ENCODE measurements around the gene YBEY.
"Not testable (repeated sequence)": the region's sequence is repeated elsewhere in the genome, so short reads cannot be mapped to it uniquely, and the experiment has no call there.

YBEY gene

DNA sequence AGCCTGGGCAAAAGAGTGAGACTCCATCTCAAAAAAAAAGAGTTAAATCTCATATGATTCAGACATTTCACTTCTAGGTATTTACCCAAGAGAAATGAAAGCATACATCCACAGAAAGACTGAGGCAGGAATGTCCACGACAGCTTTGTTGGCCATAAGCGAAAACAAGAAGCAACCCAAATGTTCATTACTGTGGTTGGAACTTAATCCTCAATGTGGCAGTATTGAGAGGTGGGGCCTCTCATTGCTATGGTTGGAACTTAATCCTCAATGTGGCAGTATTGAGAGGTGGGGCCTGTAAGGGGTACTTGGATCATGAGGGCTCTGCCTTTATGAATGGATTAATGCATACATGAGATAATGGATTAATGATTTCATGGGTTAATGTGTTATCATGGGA is 22.3 kb downstream of the YBEY start:
- no peak for DNase-seq

GRCh38 chr21:46310260-46310659 is 24.1 kb downstream of the YBEY start:
- DNase-seq = not testable (repeated sequence)

DNA sequence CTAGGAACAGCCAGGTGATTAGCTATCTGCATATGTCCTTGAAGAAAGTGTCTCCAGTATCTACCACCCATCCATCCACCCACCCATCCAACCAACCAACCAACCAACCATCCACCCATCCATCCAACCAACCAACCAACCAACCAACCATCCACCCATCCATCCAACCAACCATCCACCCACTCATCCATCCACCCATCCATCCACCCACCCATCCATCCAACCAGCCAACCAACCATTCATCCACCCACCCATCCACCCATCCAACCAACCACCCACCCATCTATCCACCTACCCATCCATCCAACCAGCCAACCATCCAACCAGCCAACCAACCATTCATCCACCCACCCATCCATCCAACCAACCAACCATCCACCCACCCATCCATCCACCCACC is 25.4 kb downstream of the YBEY start:
- DNase-seq = no peak

GRCh38 chr21:46312949-46313348 is 26.8 kb downstream of the YBEY start:
- no peak for DNase-seq

GRCh38 chr21:46314441-46315020 is 28.4 kb downstream of the YBEY start:
- DNase-seq = no peak

GRCh38 chr21:46316708-46317324 is 30.7 kb downstream of the YBEY start:
- DNase-seq = no peak

- DNase-seq = no peak
Observed at GRCh38 chr21:46317710-46318463, 31.7 kb downstream of the YBEY start.

- no peak for DNase-seq
Observed at GRCh38 chr21:46318464-46318845, 32.3 kb downstream of the YBEY start.

- no peak for DNase-seq
Observed at GRCh38 chr21:46319186-46319585, 33.0 kb downstream of the YBEY start.

DNA sequence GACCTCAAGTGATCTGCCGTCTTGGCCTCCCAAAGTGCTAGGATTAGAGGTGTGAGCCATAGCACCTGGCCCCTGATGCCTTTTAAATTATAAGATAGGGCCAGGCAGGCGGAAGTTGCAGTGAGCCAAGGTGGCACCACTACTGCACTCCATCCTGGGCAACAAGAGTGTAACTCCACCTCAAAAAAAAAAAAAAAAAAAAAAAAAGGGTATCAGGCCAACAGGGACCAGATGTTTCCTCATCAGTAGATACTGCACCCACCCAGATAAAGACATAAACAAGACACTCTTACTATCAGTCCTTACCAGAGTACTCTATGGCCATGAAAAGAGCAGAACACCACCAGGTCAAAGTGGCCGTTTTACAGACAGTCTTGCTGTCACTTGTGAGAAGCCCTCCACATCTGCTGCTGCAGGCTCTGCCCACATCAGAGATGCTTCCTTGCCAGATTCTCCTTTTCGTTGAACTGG is 34.2 kb downstream of the YBEY start:
- DNase-seq = no peak

- no peak for DNase-seq
Observed at GRCh38 chr21:46322351-46323226, 36.4 kb downstream of the YBEY start.

GRCh38 chr21:46323227-46323709 is 37.1 kb downstream of the YBEY start:
- no peak for DNase-seq

GRCh38 chr21:46323710-46324389 is 37.7 kb downstream of the YBEY start, which contains the start of the genes C21orf58 and PCNT:
C21orf58 (minus strand) TSS chr21:46323870; CDS start chr21:46322738, 1,132 bp downstream.
PCNT (plus strand) TSS chr21:46324156; CDS start chr21:46324229, 73 bp downstream.
- DNase-seq = peak; percentile 98 to 99

DNA sequence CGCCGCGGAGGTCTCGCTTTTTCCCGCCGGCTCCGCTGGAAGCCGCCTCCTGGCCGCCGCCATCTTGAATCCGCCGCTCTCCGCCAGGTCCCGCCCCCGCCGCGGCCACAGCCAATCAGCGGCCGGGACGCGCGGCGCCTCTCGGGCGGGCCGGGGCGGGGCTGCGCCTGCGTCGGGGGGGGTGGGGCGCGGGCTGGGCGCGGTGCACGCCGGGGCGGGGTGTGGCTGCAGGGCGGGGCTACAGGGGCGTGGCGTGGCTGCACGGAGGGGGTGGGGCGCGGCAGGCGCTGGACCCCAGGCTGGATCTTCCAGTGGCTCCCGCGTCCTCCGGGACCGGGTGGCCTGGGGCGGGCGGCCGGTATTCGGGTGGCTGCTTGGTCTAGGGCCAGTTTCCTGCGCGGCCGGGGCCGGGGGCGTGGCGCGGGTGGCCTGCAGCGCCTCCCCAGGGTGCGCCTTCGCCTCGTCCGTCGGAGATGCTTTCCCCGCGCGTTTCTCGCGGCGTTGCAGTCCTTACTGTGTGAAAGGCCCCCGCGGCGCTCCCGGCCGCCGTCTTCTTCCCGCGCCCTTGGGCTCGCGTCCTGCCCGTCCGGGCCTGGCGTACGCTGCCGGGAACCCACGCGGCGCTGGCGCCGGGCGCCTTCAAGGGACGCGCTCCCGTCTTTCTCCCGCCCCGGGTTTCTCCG is 38.4 kb downstream of the YBEY start:
- DNase-seq = peak; percentile 86 to 89

GRCh38 chr21:46325073-46325912 is 39.2 kb downstream of the YBEY start:
- peak; percentile 9 to 36 for DNase-seq

DNA sequence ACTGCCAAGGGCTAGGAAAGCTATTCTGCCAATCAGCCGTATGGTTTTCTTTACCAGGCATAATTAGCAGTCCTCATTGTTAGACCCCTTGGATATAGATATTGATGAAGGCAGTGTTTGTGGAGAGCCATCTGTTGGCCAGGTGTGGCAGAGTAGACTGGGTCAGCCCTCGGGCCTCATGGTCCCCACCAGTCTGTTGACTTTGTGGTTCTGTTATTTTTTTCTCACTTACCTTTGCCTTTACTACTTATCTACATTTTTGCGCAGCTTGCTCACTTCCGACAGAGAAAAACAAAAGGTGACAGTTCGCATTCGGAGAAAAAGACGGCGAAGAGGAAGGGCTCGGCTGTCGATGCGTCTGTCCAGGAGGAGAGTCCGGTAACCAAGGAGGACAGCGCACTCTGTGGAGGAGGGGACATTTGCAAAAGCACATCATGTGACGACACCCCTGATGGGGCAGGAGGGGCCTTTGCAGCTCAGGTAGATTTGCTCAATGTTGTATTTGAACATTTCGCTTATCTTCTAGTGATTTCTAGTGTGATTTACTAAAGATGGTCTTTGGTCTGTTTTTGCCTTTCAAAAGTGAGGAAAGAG is 40.1 kb downstream of the YBEY start:
- DNase-seq = no peak

DNA sequence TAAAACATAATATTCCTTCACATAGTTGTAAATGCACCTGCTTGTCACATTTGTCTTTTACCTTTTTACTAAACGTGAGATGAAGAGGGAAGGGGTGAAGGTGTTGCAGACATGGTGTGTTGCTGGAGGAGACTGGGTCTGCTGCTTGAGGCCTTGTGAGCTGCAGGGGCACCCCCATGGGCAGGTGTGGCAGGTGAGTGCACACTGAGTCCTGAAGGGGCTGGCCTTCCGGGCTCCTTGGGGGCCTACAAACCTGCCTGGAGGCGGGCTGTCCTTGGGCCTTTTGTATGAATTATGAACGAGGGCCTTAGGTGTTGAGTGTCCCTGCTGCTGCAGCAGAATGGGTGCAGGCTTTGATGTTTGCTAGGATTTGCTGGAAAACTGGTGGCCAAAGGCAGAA is 41.6 kb downstream of the YBEY start:
- no peak for DNase-seq

DNA sequence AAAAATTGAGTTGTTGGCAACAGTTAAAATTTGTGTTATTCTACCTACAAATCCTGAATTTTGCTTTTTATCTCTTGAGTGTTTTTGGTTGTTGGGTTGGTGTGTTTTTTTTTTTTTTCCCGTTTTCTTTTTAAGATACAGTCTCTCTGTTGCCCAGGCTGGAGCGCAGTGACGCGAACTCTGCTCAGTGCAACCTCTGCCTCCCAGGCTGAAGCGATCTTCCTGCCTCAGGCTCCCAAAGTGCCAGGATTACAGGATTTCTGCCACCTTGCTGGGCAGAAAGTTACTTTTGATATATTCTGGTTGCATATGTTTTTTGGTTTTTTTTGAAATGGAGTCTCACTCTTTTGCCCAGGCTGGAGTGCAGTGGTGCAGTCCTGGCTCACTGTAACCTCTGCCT is 42.0 kb downstream of the YBEY start:
- no peak for DNase-seq

- no peak for DNase-seq
Observed at GRCh38 chr21:46329796-46330195, 43.7 kb downstream of the YBEY start.
